Astrocyte (in vitro differentiated cells and primary cell): ENCODE data around the gene MT1M. TPM values are rescaled to one million over a fixed set of nuclear protein-coding genes. Genes with fewer than 3 reads are reported as not detected.

Experiments used
- DNase-seq: peaks from one replicate; pipeline ENCODE4 v3.0.0-alpha.2; 2010; ENCODE audit warnings: low read depth
- FAIRE-seq: peaks from 2 replicates; lab custom pipeline; 2011; peaks lifted over from hg19 to GRCh38; lab: Jason Lieb, UNC
- H2AFZ ChIP-seq: 2 replicates; pipeline ENCODE4 v1.6.0; 2012; ENCODE audit warnings: low read depth, low read length, inconsistent platforms
- H3K27ac ChIP-seq: 2 replicates; pipeline ENCODE4 v1.5.1; 2011; ENCODE audit warnings: low read depth, low read length, inconsistent platforms
- H3K27me3 ChIP-seq: 2 replicates; pipeline ENCODE4 v1.6.0; 2011; ENCODE audit warnings: low read length, inconsistent platforms; ENCODE audit not compliant: insufficient read depth
- H3K36me3 ChIP-seq: 2 replicates; pipeline ENCODE4 v1.5.1; 2011; ENCODE audit warnings: low read length, inconsistent platforms; ENCODE audit not compliant: insufficient read depth
- H3K4me1 ChIP-seq: 2 replicates; pipeline ENCODE4 v1.5.1; 2011; ENCODE audit warnings: low read length, inconsistent platforms; ENCODE audit not compliant: insufficient read depth
- H3K4me2 ChIP-seq: 2 replicates; pipeline ENCODE4 v1.6.0; 2012; ENCODE audit warnings: low read length, inconsistent platforms
- H3K4me3 ChIP-seq: 2 replicates; pipeline ENCODE4 v1.5.1; 2011; ENCODE audit warnings: low read depth, mild to moderate bottlenecking, low read length, inconsistent platforms; ENCODE audit not compliant: insufficient read depth
- H3K79me2 ChIP-seq: 2 replicates; pipeline ENCODE4 v1.6.0; 2012; ENCODE audit warnings: mild to moderate bottlenecking, low read length, inconsistent platforms; ENCODE audit not compliant: insufficient read depth
- H3K9ac ChIP-seq: 2 replicates; pipeline ENCODE4 v1.6.0; 2012; ENCODE audit warnings: mild to moderate bottlenecking, low read length, inconsistent platforms
- H3K9me3 ChIP-seq: 2 replicates; pipeline ENCODE4 v1.5.1; 2012; ENCODE audit warnings: low read depth, mild to moderate bottlenecking, low read length, inconsistent platforms; ENCODE audit not compliant: insufficient read depth
- H4K20me1 ChIP-seq: 2 replicates; pipeline ENCODE4 v1.6.0; 2012; ENCODE audit warnings: low read length, inconsistent platforms; ENCODE audit not compliant: insufficient read depth
- H3K27ac Mint-ChIP-seq: one replicate; pipeline ENCODE4 v1.8.0; 2021; ENCODE audit warnings: mild to moderate bottlenecking, mixed read lengths; ENCODE audit not compliant: unreplicated experiment
- H3K27me3 Mint-ChIP-seq: one replicate; pipeline ENCODE4 v1.8.0; 2021; ENCODE audit warnings: low read depth, mixed read lengths; ENCODE audit not compliant: unreplicated experiment
- H3K36me3 Mint-ChIP-seq: one replicate; pipeline ENCODE4 v1.8.0; 2021; ENCODE audit warnings: low read depth, mixed read lengths; ENCODE audit not compliant: unreplicated experiment
- H3K4me1 Mint-ChIP-seq: one replicate; pipeline ENCODE4 v1.8.0; 2021; ENCODE audit warnings: low read depth, mixed read lengths; ENCODE audit not compliant: unreplicated experiment
- H3K4me3 Mint-ChIP-seq: one replicate; pipeline ENCODE4 v1.8.0; 2021; ENCODE audit warnings: mild to moderate bottlenecking, moderate library complexity, mixed read lengths; ENCODE audit not compliant: unreplicated experiment
- H3K9me3 Mint-ChIP-seq: one replicate; pipeline ENCODE4 v1.8.0; 2021; ENCODE audit warnings: mild to moderate bottlenecking, mixed read lengths; ENCODE audit not compliant: unreplicated experiment
- EZH2 ChIP-seq: IDR thresholded peaks from 2 replicates; pipeline ENCODE4 v1.6.1; 2012; ENCODE audit warnings: mild to moderate bottlenecking, low read length, inconsistent platforms; ENCODE audit not compliant: insufficient read depth
- total RNA-seq: library from RNA; stranded (reverse); gene quantifications from 2 replicates; pipeline ENCODE4 v1.2.1, GENCODE V29; 2021
- TF ChIP-seq, protein P1 (sequence below): IDR thresholded peaks from 2 replicates; pipeline ENCODE4 v1.5.1; 2011; ENCODE audit warnings: low read depth, mild to moderate bottlenecking, inconsistent platforms, low read length, moderate library complexity; ENCODE audit not compliant: insufficient read depth

The MT1M gene
- total RNA-seq, 1 donor from 2014 or later = not detected

DNA sequence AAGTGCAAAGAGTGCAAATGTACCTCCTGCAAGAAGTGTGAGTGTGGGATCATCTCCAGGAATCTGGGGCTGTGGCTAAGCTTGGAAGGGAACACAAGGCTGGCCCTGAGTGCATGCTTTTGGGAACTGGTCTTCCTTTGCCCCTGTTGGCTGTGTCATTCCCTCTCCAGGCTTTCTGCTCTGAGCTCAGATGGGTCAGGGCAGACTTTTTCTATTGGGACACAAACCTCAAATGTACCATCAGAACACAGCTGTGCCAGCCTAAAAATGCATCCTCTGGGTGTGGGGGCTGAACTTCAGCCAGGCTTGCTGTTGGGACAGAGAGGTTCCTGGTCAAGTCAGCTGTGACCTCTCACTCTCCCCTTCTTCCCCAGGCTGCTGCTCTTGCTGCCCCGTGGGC, 20.1 kb downstream of the MT1M start:
- no peak overlapping the region for H3K4me3 Mint-ChIP-seq
- Histone ChIP-seq H3K27me3 (peaks cover 58% of the 10 kb centered on the region), H3K4me1 (peaks cover 4% of the 10 kb centered on the region), H3K36me3 (no peaks in the 10 kb centered on the region), H3K79me2 (no peaks in the 10 kb centered on the region), H3K27ac (no peak overlapping the region), H3K9ac (no peak overlapping the region), H3K4me3 (no peak overlapping the region), H2AFZ (no peak overlapping the region), H3K4me2 (no peak overlapping the region), H3K9me3 (no peaks in the 10 kb centered on the region), H4K20me1 (no peaks in the 10 kb centered on the region)
- DNase-seq = no peak
- FAIRE-seq = no peak
- no peaks in the 10 kb centered on the region for H3K36me3 Mint-ChIP-seq
- peaks cover 1% of the 10 kb centered on the region for H3K4me1 Mint-ChIP-seq
- no peaks in the 10 kb centered on the region for H3K9me3 Mint-ChIP-seq
- TF ChIP-seq EZH2 = no peak
- TF ChIP-seq, protein P1, sequence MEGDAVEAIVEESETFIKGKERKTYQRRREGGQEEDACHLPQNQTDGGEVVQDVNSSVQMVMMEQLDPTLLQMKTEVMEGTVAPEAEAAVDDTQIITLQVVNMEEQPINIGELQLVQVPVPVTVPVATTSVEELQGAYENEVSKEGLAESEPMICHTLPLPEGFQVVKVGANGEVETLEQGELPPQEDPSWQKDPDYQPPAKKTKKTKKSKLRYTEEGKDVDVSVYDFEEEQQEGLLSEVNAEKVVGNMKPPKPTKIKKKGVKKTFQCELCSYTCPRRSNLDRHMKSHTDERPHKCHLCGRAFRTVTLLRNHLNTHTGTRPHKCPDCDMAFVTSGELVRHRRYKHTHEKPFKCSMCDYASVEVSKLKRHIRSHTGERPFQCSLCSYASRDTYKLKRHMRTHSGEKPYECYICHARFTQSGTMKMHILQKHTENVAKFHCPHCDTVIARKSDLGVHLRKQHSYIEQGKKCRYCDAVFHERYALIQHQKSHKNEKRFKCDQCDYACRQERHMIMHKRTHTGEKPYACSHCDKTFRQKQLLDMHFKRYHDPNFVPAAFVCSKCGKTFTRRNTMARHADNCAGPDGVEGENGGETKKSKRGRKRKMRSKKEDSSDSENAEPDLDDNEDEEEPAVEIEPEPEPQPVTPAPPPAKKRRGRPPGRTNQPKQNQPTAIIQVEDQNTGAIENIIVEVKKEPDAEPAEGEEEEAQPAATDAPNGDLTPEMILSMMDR = no peak
- peaks cover 83% of the 10 kb centered on the region for H3K27me3 Mint-ChIP-seq
- no peak overlapping the region for H3K27ac Mint-ChIP-seq

DNA sequence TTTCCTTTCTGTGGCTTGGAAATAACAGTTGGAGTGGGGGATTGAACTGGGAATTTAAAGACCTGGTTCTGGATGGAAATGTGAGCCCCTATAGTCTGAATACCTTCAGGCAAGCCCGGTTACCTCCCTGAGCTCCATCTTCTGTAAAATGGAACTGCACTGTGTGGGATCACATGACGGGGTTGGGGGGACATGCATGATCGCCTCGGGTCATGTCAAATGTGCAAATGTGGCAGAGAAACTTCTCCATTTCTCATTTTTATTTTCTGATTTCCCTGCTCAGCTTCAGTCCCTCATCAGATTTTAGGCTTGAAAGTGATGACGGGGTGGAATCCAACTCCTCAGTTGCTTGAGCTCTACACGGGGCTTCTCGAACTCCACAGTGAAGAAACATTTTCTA, 20.8 kb downstream of the MT1M start:
- Mint-ChIP-seq H3K27me3 (peaks cover 84% of the 10 kb centered on the region), H3K9me3 (no peaks in the 10 kb centered on the region), H3K27ac (no peak overlapping the region), H3K4me1 (peaks cover 1% of the 10 kb centered on the region), H3K4me3 (no peak overlapping the region), H3K36me3 (no peaks in the 10 kb centered on the region)
- no peak for DNase-seq
- Histone ChIP-seq H3K27me3 (peaks cover 55% of the 10 kb centered on the region), H3K27ac (no peak overlapping the region), H3K4me1 (peaks cover 9% of the 10 kb centered on the region), H3K4me3 (no peak overlapping the region), H2AFZ (no peak overlapping the region), H3K9ac (no peak overlapping the region), H3K4me2 (no peak overlapping the region), H4K20me1 (no peaks in the 10 kb centered on the region), H3K36me3 (no peaks in the 10 kb centered on the region), H3K9me3 (no peaks in the 10 kb centered on the region), H3K79me2 (no peaks in the 10 kb centered on the region)
- TF ChIP-seq EZH2 = no peak
- TF ChIP-seq, protein P1 = no peak
- no peak for FAIRE-seq

DNA sequence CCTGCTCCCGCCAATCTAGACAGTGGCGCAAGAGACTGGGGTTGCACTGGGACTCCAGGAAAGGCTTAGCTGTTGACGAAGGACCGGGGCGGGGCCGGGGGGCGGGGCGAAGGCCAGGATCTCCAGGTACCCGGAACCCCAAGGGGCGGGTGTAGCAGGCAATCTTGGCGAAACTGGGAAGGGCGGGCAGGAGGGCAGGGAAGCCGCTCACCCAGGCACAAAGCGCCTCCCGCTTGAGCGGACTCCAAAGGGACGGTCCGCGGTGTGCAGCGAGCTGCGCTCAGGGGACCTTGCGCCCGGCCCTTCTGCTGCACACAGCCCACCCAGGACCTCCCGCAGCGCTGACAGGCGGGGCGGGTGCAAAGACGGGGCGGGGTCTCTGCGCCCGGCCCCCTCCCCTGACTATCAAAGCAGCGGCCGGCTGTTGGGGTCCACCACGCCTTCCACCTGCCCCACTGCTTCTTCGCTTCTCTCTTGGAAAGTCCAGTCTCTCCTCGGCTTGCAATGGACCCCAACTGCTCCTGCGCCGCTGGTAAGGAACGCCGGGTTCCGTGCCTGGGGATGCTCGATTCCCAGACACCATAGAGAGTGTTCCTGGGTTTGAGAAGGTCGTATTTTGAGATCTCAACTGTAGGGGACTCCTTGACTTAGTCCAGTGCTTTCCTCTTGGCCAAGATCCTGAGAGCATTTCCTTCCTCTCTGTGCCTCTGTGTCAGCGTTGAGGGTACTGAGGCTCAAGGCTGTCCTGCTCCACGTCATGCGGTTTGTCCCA, 25.3 kb downstream of the MT1M start, which contains the start of gene MT1F:
MT1F (plus strand) TSS at position 405 of the 772 bp plus-strand sequence; CDS start at position 505, 100 bp downstream.
- Histone ChIP-seq H3K27ac (no peak within 1 kb of the TSS), H3K9ac (peak within 1 kb of the TSS; percentile 16), H3K4me2 (peak within 1 kb of the TSS; percentile 75), H3K79me2 (no peaks in the 10 kb centered on the region), H3K4me3 (peak within 1 kb of the TSS; percentile 31), H4K20me1 (no peaks in the 10 kb centered on the region), H3K4me1 (peaks cover 14% of the 10 kb centered on the region), H2AFZ (peak within 1 kb of the TSS; percentile 63), H3K27me3 (peaks cover 59% of the 10 kb centered on the region), H3K9me3 (no peaks in the 10 kb centered on the region), H3K36me3 (no peaks in the 10 kb centered on the region)
- FAIRE-seq = no peak
- Mint-ChIP-seq H3K27me3 (peaks cover 83% of the 10 kb centered on the region), H3K9me3 (no peaks in the 10 kb centered on the region), H3K36me3 (no peaks in the 10 kb centered on the region), H3K4me1 (peaks cover 1% of the 10 kb centered on the region), H3K27ac (no peak within 1 kb of the TSS), H3K4me3 (peak within 1 kb of the TSS; percentile 82)
- TF ChIP-seq, protein P1 = no peak
- DNase-seq = peak; percentile 15
